OCI-LY1 (cell line): ENCODE results near the gene ZNF778.

Source experiments
- H2AFZ ChIP-seq: fragments of 200-600 bp; sonication (generic), shearing (Covaris generic); 2 replicates; pipeline ENCODE4 v1.6.0; 2014; ENCODE audit warnings: antibody characterized with exemption, mild to moderate bottlenecking, low read length
- H3F3A ChIP-seq: fragments of 200-600 bp; sonication (generic), shearing (Covaris generic); 2 replicates; pipeline ENCODE4 v1.6.0; 2014; ENCODE audit warnings: mild to moderate bottlenecking, antibody characterized with exemption, low read length, moderate library complexity; ENCODE audit not compliant: insufficient read depth
- H3K27ac ChIP-seq: fragments of 200-600 bp; sonication (generic); 2 replicates; pipeline ENCODE4 v1.5.1; 2014; ENCODE audit warnings: low read length, mixed run types, mild to moderate bottlenecking, low read depth; ENCODE audit not compliant: poor library complexity, severe bottlenecking
- H3K27me3 ChIP-seq: fragments of 200-600 bp; sonication (generic); 2 replicates; pipeline ENCODE4 v1.6.0; 2014; ENCODE audit warnings: antibody characterized with exemption, mild to moderate bottlenecking, low read length, moderate library complexity; ENCODE audit not compliant: insufficient read depth
- H3K36me3 ChIP-seq: fragments of 200-600 bp; sonication (generic); 2 replicates; pipeline ENCODE4 v1.6.1; 2014; ENCODE audit warnings: mild to moderate bottlenecking, antibody characterized with exemption, low read length, moderate library complexity, mixed read lengths; ENCODE audit not compliant: insufficient read depth
- H3K4me1 ChIP-seq: fragments of 200-600 bp; sonication (generic); 2 replicates; pipeline ENCODE4 v1.5.1; 2014; ENCODE audit warnings: mild to moderate bottlenecking, low read length, moderate library complexity; ENCODE audit not compliant: insufficient read depth, severe bottlenecking
- H3K4me2 ChIP-seq: fragments of 200-600 bp; sonication (generic), shearing (Covaris generic); 2 replicates; pipeline ENCODE4 v1.6.1; 2014; ENCODE audit warnings: low read length
- H3K4me3 ChIP-seq: fragments of 200-600 bp; sonication (generic); 2 replicates; pipeline ENCODE4 v1.5.1; 2014; ENCODE audit warnings: low read length, low read depth, mild to moderate bottlenecking, mixed read lengths; ENCODE audit not compliant: poor library complexity, severe bottlenecking
- H3K79me2 ChIP-seq: fragments of 200-600 bp; shearing (Covaris generic); 2 replicates; pipeline ENCODE4 v1.6.1; 2016; ENCODE audit warnings: mixed run types, low read length, mixed read lengths; ENCODE audit not compliant: insufficient read depth
- H3K9ac ChIP-seq: fragments of 200-600 bp; sonication (generic), shearing (Covaris generic); 2 replicates; pipeline ENCODE4 v1.6.1; 2014; ENCODE audit warnings: mild to moderate bottlenecking, low read length, mixed read lengths
- H3K9me2 ChIP-seq: fragments of 200-600 bp; sonication (generic), shearing (Covaris generic); 2 replicates; pipeline ENCODE4 v1.6.1; 2014; ENCODE audit warnings: low read depth, mild to moderate bottlenecking, low read length, mixed read lengths
- H3K9me3 ChIP-seq: fragments of 200-600 bp; shearing (Covaris generic); 2 replicates; pipeline ENCODE4 v1.6.1; 2014; ENCODE audit warnings: low read length, mixed read lengths
- H4K20me1 ChIP-seq: fragments of 200-600 bp; sonication (generic), shearing (Covaris generic); 2 replicates; pipeline ENCODE4 v1.6.0; 2016; ENCODE audit warnings: mild to moderate bottlenecking, low read length; ENCODE audit not compliant: insufficient read depth
- EZH2 ChIP-seq: fragments of 200-600 bp; sonication (generic), shearing (Covaris generic); IDR thresholded peaks from 2 replicates; pipeline ENCODE4 v1.8.0; 2017; ENCODE audit warnings: borderline replicate concordance, mixed run types, mild to moderate bottlenecking, antibody characterized with exemption, low read length, moderate library complexity, mixed read lengths
- TF ChIP-seq, protein P1 (sequence below): fragments of 200-600 bp; sonication (generic), shearing (Covaris generic); IDR thresholded peaks from 2 replicates; pipeline ENCODE4 v1.5.1; 2017; ENCODE audit warnings: mild to moderate bottlenecking, antibody characterized with exemption, low read length, moderate library complexity, mixed read lengths

ZNF778 gene

DNA sequence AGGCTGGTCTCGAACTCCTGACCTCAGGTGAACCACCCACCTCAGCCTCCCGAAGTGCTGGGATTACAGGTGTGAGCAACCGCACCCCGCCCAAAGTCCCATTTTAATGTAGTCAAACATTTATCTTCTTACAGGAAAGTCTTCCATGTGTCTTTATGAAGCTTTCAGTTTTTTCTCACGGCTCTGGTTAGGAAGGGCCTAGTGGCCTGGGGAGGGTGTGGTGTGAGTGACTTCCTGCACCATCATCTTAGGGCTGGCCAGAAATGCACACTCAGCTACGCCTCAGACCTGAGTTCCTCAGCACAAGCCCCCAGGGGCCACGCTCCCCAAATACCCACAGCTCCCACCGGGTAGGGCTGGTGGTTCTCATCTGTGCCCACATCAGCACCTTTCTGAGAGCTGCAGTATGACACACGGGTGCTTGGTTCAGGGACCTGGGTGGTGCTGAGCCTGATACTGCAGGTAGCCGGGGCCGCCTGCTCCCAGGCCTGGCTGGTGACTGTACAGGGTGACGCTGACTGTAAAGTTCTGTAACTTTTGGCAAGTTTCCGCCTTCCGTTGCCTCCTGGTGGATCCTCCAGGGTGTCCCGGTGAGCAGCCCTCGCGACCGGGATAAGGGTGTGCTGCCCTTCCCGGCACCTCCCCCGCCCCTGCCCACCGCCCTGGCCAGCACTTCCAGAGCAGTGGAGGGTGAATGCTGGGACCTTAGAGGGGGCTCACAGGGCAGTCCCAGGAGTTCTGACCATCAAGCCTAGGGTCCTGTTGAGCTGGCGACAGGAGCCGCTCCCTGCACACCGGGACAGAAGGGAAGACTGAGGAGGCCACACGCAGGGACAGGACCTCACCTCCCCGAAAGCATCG lies 52.5 kb downstream of the ZNF778 start:
- no peaks in the 10 kb centered on the region for H3K9me3 ChIP-seq
- no peaks in the 10 kb centered on the region for H3K9me2 ChIP-seq
- no peak overlapping the region for H3K4me3 ChIP-seq
- H4K20me1 ChIP-seq, result no peaks in the 10 kb centered on the region
- no peaks in the 10 kb centered on the region for H3F3A ChIP-seq
- H3K4me1 ChIP-seq, result peaks cover under 1% of the 10 kb centered on the region
- H3K27ac ChIP-seq, result no peak overlapping the region
- H3K9ac ChIP-seq, result no peak overlapping the region
- H2AFZ ChIP-seq, result no peak overlapping the region
- no peaks in the 10 kb centered on the region for H3K79me2 ChIP-seq
- H3K4me2 ChIP-seq, result no peak overlapping the region
- TF ChIP-seq, protein P1, sequence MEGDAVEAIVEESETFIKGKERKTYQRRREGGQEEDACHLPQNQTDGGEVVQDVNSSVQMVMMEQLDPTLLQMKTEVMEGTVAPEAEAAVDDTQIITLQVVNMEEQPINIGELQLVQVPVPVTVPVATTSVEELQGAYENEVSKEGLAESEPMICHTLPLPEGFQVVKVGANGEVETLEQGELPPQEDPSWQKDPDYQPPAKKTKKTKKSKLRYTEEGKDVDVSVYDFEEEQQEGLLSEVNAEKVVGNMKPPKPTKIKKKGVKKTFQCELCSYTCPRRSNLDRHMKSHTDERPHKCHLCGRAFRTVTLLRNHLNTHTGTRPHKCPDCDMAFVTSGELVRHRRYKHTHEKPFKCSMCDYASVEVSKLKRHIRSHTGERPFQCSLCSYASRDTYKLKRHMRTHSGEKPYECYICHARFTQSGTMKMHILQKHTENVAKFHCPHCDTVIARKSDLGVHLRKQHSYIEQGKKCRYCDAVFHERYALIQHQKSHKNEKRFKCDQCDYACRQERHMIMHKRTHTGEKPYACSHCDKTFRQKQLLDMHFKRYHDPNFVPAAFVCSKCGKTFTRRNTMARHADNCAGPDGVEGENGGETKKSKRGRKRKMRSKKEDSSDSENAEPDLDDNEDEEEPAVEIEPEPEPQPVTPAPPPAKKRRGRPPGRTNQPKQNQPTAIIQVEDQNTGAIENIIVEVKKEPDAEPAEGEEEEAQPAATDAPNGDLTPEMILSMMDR, result no peak
- TF ChIP-seq EZH2, result no peak
- no peaks in the 10 kb centered on the region for H3K27me3 ChIP-seq
- peaks cover 88% of the 10 kb centered on the region for H3K36me3 ChIP-seq

DNA sequence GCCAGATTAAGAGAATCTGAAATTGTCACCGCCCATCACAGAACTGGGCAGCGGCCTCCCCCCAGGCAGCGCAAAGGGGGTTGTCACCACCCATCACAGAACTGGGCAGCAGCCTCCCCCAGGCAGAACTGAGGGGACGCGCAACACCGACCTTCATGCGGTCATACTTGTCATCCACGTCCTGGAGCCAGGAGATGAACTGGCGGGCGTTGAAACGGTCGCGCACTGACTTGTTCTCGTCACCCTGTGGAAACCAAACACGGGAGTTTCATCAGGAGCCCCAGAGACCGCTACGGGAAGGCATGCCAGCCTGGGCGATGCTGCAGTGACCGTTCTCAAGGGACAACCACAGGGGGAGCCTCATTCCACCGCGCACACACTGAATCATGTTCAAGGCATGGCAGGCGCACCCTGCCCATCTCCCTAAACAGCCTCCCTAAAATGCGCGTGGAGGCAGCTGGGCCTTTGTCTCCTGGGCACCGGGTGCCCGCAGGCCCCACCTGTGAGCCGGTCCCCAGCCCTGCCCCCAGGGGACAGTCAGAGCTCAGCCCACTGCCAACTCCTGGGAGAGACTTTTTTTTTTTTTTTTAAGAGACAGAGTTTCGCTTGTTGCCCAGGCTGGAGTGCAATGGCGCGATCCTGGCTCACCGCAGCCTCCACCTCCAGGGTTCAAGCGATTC lies 53.3 kb downstream of the ZNF778 start:
- no peak overlapping the region for H2AFZ ChIP-seq
- no peaks in the 10 kb centered on the region for H3K27me3 ChIP-seq
- no peak overlapping the region for H3K4me3 ChIP-seq
- no peak overlapping the region for H3K4me2 ChIP-seq
- no peaks in the 10 kb centered on the region for H3K9me3 ChIP-seq
- peaks cover 8% of the 10 kb centered on the region for H3K4me1 ChIP-seq
- no peaks in the 10 kb centered on the region for H3K9me2 ChIP-seq
- H4K20me1 ChIP-seq, result no peaks in the 10 kb centered on the region
- H3K9ac ChIP-seq, result no peak overlapping the region
- H3K36me3 ChIP-seq, result peaks cover 88% of the 10 kb centered on the region
- H3K79me2 ChIP-seq, result no peaks in the 10 kb centered on the region
- no peaks in the 10 kb centered on the region for H3F3A ChIP-seq
- H3K27ac ChIP-seq, result no peak overlapping the region
- no peak for TF ChIP-seq EZH2
- TF ChIP-seq, protein P1, result no peak

DNA sequence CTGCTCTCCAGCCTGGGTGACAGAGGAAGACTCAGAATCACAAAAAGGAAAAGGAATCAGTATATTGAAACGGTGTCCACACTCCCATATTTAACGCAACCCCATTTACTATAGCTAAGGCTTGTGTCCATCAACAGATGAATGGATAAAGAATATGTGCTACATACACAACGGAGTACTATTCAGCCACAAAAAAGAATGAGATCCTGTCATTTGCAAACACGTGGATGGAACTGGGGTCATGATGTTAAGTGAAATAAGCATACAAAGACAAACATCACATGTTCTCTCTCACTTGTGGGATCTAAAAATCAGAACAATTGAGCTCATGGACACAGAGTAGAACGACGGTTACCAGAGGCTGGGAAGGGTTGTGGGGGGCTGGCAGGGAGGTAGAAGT lies 55.1 kb downstream of the ZNF778 start:
- TF ChIP-seq, protein P1, result no peak
- no peak for TF ChIP-seq EZH2
- no peak overlapping the region for H2AFZ ChIP-seq
- H3K9ac ChIP-seq, result no peak overlapping the region
- H3K4me3 ChIP-seq, result no peak overlapping the region
- no peak overlapping the region for H3K4me2 ChIP-seq
- no peak overlapping the region for H3K27ac ChIP-seq
- H3K27me3 ChIP-seq, result no peaks in the 10 kb centered on the region
- H3K9me3 ChIP-seq, result no peaks in the 10 kb centered on the region
- H3K4me1 ChIP-seq, result peaks cover 26% of the 10 kb centered on the region
- no peaks in the 10 kb centered on the region for H3K79me2 ChIP-seq
- peaks cover 82% of the 10 kb centered on the region for H3K36me3 ChIP-seq
- H4K20me1 ChIP-seq, result no peaks in the 10 kb centered on the region
- no peaks in the 10 kb centered on the region for H3F3A ChIP-seq
- H3K9me2 ChIP-seq, result no peaks in the 10 kb centered on the region
